Dendritic cell treated with granulocyte-macrophage colony-stimulating factor and Interleukin-4, amounts not matched to agents 40 ng/mL and 50 ng/mL, for 4 days (primary cell): ENCODE data around the gene MMP20.
"Not testable (repeated sequence)": the region's sequence is repeated elsewhere in the genome, so short reads cannot be mapped to it uniquely, and the experiment has no call there.

Experiments
- H3K27ac Mint-ChIP-seq: one replicate; pipeline ENCODE4 v1.8.0; 2022; ENCODE audit warnings: mild to moderate bottlenecking, mixed read lengths
- H3K27me3 Mint-ChIP-seq: one replicate; pipeline ENCODE4 v1.8.0; 2022; ENCODE audit warnings: mild to moderate bottlenecking, mixed read lengths
- H3K36me3 Mint-ChIP-seq: one replicate; pipeline ENCODE4 v1.8.0; 2022; ENCODE audit warnings: low read depth, mixed read lengths
- H3K4me1 Mint-ChIP-seq: one replicate; pipeline ENCODE4 v1.8.0; 2022; ENCODE audit warnings: low read depth, mixed read lengths
- H3K4me3 Mint-ChIP-seq: one replicate; pipeline ENCODE4 v1.8.0; 2022; ENCODE audit warnings: mild to moderate bottlenecking, moderate library complexity, mixed read lengths
- H3K9me3 Mint-ChIP-seq: one replicate; pipeline ENCODE4 v1.8.0; 2022; ENCODE audit warnings: mixed read lengths
- intact Hi-C: fragments of 100-400 bp; cut with micrococcal nuclease; formaldehyde crosslinking; loops from one replicate; pipeline ENCODE4 v1.15.0; 2022

The MMP20 gene

DNA sequence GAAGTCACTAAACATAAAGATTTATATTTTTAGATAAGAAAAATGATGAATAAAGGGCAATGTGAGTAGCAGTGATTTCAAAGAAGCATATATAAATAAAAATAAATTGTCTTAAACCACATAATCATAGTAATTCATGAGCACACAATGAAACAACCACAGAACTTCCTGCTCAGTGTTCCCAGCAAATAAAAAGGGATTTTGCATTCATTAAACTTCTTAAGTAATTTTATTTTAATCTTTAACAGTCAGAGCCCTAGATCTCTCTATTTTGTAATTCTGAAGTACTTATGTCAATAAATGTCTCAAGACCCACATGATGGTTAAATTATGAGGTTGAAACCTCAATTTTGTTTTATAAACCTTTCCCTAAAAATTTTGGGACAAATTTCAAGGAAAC is 14.5 kb upstream of the MMP20 start:
- Mint-ChIP-seq H3K4me1 (no peaks in the 10 kb centered on the region), H3K9me3 (no peaks in the 10 kb centered on the region), H3K4me3 (no peak overlapping the region), H3K27me3 (peaks cover 3% of the 10 kb centered on the region), H3K36me3 (no peaks in the 10 kb centered on the region), H3K27ac (no peak overlapping the region)
- intact Hi-C loops = no loop called here

DNA sequence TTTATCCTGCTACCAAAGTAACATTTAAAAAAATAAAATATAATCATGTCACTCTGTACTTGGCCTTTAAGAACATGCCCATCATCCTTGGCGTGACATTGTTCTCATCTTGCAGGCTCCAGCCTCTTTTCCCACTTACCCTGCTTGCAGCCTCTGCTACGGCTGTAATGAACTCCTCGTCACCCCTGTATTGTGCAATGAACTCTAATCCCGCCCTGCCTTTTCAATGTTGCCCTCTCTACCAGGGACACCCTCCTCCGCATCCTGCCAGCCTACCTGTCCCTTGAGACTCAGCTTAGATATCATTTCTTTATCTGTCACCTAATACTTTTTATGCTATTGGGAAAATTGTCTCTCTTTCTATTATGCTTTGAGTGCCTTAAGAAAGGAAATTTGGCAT is 12.6 kb upstream of the MMP20 start:
- Mint-ChIP-seq H3K27me3 (peaks cover 3% of the 10 kb centered on the region), H3K36me3 (no peaks in the 10 kb centered on the region), H3K9me3 (no peaks in the 10 kb centered on the region), H3K4me1 (no peaks in the 10 kb centered on the region), H3K4me3 (no peak overlapping the region), H3K27ac (no peak overlapping the region)
- intact Hi-C loops = no loop called here

DNA sequence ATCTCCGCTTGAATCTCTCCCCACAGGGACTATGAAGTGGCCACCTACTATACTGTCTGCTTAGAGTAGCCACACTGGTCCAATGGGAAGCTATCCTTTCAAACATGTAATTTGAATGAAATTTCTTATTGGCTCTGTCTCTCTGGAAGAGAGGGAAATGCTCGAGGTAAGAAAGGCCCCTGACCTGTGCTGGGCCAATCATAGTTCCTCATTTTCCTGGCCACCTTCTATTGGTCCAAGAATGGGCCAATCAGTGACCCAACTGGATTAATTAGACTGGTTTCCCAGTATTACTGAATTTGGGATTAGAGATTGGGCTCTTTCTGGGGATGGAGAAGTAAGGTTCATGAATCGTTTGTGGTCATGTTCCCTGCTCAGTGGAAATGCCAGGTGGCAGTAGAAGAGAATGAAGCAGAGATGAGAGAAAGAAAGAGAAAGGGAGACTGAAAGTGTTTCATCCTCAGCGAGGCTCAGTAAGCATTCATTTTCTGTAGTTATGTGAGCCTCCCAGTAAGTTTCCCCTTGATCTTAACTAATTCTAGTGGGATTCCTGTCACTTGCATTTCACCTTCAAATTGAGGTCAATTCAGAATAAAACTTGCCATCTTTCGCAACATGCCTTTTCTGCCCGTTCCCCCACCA is 8.4 kb upstream of the MMP20 start:
- Mint-ChIP-seq H3K27me3 (peaks cover 5% of the 10 kb centered on the region), H3K4me1 (no peaks in the 10 kb centered on the region), H3K9me3 (no peaks in the 10 kb centered on the region), H3K36me3 (no peaks in the 10 kb centered on the region), H3K27ac (no peak overlapping the region), H3K4me3 (no peak overlapping the region)
- intact Hi-C loops = no loop called here

DNA sequence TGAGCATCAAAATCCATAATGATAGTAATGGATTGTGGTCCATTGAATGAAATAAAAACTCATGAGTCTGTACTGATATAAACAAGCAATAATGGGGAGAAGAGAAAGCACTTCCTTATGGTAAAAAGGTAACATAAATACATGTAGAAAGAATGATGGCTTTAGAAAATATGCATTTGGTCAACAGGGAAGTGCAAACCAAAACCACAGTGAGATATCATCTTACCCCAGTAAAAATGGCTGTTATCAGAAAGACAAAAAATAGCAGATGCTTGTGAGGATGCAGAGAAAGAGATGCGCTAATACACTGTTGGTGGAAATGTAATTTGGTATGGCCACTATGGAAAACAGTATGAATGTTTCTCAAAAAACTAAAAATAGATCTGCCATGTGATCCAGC is 6.9 kb upstream of the MMP20 start:
- H3K4me1 Mint-ChIP-seq = no peaks in the 10 kb centered on the region
- no peak overlapping the region for H3K27ac Mint-ChIP-seq
- H3K27me3 Mint-ChIP-seq = peaks cover 5% of the 10 kb centered on the region
- no peak overlapping the region for H3K4me3 Mint-ChIP-seq
- no peaks in the 10 kb centered on the region for H3K9me3 Mint-ChIP-seq
- no peaks in the 10 kb centered on the region for H3K36me3 Mint-ChIP-seq
- intact Hi-C loops = no loop called here

GRCh38 chr11:102630598-102631448 is 5.7 kb upstream of the MMP20 start:
- Mint-ChIP-seq H3K4me1 (no peaks in the 10 kb centered on the region), H3K27me3 (peaks cover 3% of the 10 kb centered on the region), H3K4me3 (no peak overlapping the region), H3K36me3 (no peaks in the 10 kb centered on the region), H3K9me3 (no peaks in the 10 kb centered on the region), H3K27ac (no peak overlapping the region)
- intact Hi-C loops = no loop called here

- intact Hi-C loops, H3K4me1 Mint-ChIP-seq, H3K27me3 Mint-ChIP-seq, H3K27ac Mint-ChIP-seq, H3K9me3 Mint-ChIP-seq, H3K4me3 Mint-ChIP-seq, H3K36me3 Mint-ChIP-seq: not testable (repeated sequence)
Measured at GRCh38 chr11:102629908-102630307, 4.8 kb upstream of the MMP20 start.

- Mint-ChIP-seq H3K4me1 (no peaks in the 10 kb centered on the region), H3K36me3 (no peaks in the 10 kb centered on the region), H3K27me3 (peaks cover 3% of the 10 kb centered on the region), H3K9me3 (no peaks in the 10 kb centered on the region), H3K27ac (no peak overlapping the region), H3K4me3 (no peak overlapping the region)
- intact Hi-C loops = no loop called here
Measured at GRCh38 chr11:102626676-102627075, 1.5 kb upstream of the MMP20 start.

DNA sequence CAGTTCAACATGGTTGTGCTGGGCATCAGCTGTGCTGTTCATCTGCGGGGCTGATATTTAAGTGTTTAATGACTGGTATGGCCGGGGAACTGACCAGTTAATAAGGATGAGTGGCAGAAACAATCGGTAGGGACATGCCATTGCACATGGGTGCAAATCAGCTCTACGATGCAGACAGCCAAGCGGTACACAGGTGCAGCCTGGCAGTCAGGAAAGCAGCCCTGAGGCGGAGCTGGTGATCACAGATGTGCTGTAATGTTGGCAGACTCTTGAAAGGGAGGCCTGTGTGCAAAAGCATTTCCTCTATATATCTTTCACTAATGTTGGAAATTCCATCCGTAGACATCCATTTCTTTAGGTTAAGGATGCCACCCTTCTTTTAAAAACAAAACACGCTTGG is 1.1 kb downstream of the MMP20 start:
- H3K27me3 Mint-ChIP-seq = no peaks in the 10 kb centered on the region
- H3K4me3 Mint-ChIP-seq = no peak overlapping the region
- no peak overlapping the region for H3K27ac Mint-ChIP-seq
- no peaks in the 10 kb centered on the region for H3K4me1 Mint-ChIP-seq
- no peaks in the 10 kb centered on the region for H3K9me3 Mint-ChIP-seq
- H3K36me3 Mint-ChIP-seq = no peaks in the 10 kb centered on the region
- intact Hi-C loops = no loop called here

DNA sequence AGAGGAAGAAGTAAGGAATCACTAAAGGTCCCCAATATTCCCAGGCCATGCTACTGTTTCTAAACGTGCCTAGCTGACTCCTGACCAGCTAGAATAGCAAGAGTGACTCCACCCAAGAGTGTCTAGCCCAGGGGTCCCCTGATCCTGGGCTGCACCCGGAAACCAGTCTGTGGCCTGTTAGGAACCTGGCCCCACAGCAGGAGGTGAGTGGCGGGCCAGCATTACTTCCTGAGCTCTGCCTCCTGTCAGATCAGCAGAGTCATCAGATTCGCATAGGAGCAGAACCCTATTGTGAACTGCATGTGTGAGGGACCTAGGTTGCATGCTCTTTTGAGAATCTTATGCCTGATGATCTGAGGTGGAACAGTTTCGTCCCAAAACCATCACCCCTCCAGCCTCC is 2.0 kb downstream of the MMP20 start:
- H3K9me3 Mint-ChIP-seq = no peaks in the 10 kb centered on the region
- H3K27ac Mint-ChIP-seq = no peak overlapping the region
- H3K27me3 Mint-ChIP-seq = no peaks in the 10 kb centered on the region
- no peak overlapping the region for H3K4me3 Mint-ChIP-seq
- intact Hi-C loops = no loop called here
- H3K36me3 Mint-ChIP-seq = no peaks in the 10 kb centered on the region
- H3K4me1 Mint-ChIP-seq = no peaks in the 10 kb centered on the region

DNA sequence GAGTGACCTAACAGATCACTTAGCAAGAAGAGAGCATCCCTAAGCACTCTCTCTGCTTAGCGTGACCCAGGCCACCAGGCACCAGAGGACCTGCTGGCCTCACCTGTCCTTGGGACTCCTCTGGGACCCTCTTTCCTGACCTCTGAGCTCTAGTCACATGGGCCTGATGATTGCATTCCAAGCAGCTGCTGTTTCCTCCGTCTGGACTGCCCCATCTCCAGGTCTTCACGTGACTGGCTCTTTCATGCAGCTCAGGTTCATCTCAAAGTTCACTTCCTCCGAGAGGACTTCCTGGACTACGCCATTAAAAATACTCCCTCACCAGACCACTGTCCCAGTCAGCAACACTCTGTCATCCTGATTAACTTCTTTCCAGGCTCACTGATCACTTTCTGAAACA is 2.9 kb downstream of the MMP20 start:
- H3K36me3 Mint-ChIP-seq = no peaks in the 10 kb centered on the region
- H3K9me3 Mint-ChIP-seq = no peaks in the 10 kb centered on the region
- no peaks in the 10 kb centered on the region for H3K27me3 Mint-ChIP-seq
- intact Hi-C loops = no loop called here
- no peaks in the 10 kb centered on the region for H3K4me1 Mint-ChIP-seq
- no peak overlapping the region for H3K4me3 Mint-ChIP-seq
- no peak overlapping the region for H3K27ac Mint-ChIP-seq

GRCh38 chr11:102620818-102621561 is 4.1 kb downstream of the MMP20 start:
- H3K9me3 Mint-ChIP-seq = no peaks in the 10 kb centered on the region
- H3K36me3 Mint-ChIP-seq = no peaks in the 10 kb centered on the region
- intact Hi-C loops = no loop called here
- H3K27ac Mint-ChIP-seq = no peak overlapping the region
- H3K4me3 Mint-ChIP-seq = no peak overlapping the region
- no peaks in the 10 kb centered on the region for H3K27me3 Mint-ChIP-seq
- H3K4me1 Mint-ChIP-seq = no peaks in the 10 kb centered on the region

DNA sequence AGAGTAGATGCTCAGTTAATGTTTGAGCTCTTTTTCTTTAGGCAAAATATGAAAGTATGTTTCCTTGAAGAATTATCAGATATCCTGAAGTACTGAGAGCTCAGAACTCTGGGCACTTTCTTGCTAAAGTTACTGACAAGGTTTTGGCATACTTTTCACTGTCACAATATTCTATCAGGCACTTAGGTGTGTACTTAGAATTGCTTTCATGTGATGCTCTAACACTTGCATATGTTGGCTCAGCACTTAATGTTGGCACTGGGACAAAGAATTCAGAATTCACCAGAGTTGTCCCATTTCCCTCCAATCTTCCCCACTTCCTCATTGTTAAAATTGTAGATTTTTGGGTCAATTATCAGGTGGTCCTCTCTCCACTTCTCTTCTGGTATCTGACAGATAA is 5.0 kb downstream of the MMP20 start:
- H3K27me3 Mint-ChIP-seq = no peaks in the 10 kb centered on the region
- H3K9me3 Mint-ChIP-seq = no peaks in the 10 kb centered on the region
- H3K27ac Mint-ChIP-seq = no peak overlapping the region
- no peaks in the 10 kb centered on the region for H3K4me1 Mint-ChIP-seq
- no peaks in the 10 kb centered on the region for H3K36me3 Mint-ChIP-seq
- intact Hi-C loops = no loop called here
- no peak overlapping the region for H3K4me3 Mint-ChIP-seq

DNA sequence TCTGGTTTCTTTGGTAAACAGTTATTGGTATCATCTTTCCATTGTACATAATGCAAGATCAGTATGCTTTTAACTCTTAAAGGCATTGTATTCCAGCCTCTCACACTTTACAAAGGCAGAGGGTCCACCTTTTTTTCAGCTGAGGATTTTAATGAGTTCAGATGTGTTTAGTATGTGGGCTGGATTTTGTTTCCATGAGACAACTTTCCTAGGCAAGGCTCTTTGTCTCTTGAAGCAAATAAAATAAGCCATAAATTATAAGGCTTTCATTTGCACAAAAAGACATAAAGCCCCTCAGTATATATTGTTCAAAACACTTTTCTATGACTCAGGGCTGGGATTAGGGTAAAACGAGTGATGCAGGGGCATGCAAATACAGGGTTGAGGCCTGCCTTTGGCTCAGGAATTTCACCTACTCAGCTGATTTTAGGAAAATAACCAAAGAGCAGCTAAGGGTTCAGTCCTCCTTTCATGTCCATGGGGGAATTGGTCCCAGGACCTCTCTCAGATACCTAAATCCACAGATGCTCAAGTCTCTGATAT is 7.6 kb downstream of the MMP20 start:
- H3K4me1 Mint-ChIP-seq = no peaks in the 10 kb centered on the region
- no peak overlapping the region for H3K4me3 Mint-ChIP-seq
- no peaks in the 10 kb centered on the region for H3K9me3 Mint-ChIP-seq
- H3K27ac Mint-ChIP-seq = no peak overlapping the region
- no peaks in the 10 kb centered on the region for H3K36me3 Mint-ChIP-seq
- no peaks in the 10 kb centered on the region for H3K27me3 Mint-ChIP-seq
- intact Hi-C loops = loop anchor here (10.0 kb wide), 1 partner anchor 263 kb away; no protein-coding TSS in a partner anchor

GRCh38 chr11:102615894-102616432 is 9.2 kb downstream of the MMP20 start:
- Mint-ChIP-seq H3K27me3 (no peaks in the 10 kb centered on the region), H3K9me3 (no peaks in the 10 kb centered on the region), H3K36me3 (no peaks in the 10 kb centered on the region), H3K27ac (no peak overlapping the region), H3K4me1 (no peaks in the 10 kb centered on the region), H3K4me3 (no peak overlapping the region)
- intact Hi-C loops = loop anchor here (10.0 kb wide), 1 partner anchor 261 kb away; no protein-coding TSS in a partner anchor
